NOMO-1 (cell line): ENCODE measurements around the gene STIP1.

Experiments used
- DNase-seq, 2 experiments: peaks; one replicate each; lab custom pipeline; 2025; ENCODE audit not compliant: unreplicated experiment in 2 of 2; lab: John Stamatoyannopoulos, UW

Gene STIP1

GRCh38 chr11:64248578-64248977 lies 62.6 kb downstream of the STIP1 start:
- DNase-seq = no peak

DNA sequence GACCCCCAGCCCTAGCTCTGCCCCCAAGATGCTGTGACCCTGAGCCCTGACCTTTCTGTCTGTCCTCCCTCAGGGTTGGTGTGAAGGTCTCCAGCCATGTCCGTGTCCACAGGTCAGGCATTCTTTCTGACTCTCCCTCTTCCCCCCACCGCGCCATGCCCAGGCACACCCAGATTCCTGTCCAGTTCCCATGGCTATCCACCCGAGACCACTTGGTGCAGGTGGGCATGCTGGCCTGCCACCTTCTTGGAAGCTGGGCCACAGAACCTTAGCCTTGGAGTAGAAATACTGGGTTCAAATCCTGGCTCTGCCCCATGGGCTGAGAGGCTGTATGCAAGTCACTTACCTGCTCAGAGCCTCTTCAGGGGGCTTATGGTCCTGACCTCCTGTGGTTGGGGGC lies 63.1 kb downstream of the STIP1 start:
- DNase-seq = no peak

DNA sequence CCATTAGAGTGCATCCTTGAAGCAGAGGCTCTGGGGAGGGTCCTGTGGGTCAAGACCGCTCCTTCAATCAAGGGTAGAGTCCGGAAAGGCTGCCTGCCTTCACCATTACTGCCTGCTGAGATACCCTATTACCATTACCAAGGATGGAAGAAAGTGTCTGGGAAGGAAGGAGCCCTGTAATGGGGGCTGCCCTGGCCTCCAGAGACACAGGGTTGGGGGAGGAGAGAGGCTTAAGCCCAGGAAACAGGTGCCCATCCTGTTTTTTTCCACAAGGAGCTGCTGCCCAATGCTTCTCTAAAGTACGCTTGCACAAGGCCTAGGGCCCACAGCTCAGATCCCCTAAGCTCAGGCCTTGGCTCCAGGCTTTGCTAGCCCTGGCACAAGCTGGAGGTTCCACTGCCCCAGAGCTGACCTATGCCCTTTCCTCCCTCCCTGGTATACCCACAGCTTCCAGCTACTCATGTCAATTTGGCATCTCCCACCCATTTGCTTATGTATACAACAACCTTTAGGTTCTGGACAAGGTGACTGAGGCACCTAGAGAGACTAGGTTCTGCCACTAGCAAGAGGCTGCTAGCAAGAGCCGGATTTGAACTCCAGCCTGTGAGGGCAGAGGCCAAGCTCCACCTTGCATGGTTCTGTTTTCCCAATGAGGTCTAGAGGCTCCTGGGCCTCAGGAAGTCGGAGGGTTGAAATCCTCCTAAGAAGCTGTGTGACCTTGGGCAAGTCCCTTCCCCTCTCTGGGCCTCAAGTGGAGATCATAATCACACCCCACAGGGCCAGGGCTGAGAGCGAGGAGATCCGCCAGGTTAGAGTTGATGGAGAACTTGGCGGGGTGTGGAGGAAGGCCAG lies 63.8 kb downstream of the STIP1 start:
- DNase-seq = no peak

DNA sequence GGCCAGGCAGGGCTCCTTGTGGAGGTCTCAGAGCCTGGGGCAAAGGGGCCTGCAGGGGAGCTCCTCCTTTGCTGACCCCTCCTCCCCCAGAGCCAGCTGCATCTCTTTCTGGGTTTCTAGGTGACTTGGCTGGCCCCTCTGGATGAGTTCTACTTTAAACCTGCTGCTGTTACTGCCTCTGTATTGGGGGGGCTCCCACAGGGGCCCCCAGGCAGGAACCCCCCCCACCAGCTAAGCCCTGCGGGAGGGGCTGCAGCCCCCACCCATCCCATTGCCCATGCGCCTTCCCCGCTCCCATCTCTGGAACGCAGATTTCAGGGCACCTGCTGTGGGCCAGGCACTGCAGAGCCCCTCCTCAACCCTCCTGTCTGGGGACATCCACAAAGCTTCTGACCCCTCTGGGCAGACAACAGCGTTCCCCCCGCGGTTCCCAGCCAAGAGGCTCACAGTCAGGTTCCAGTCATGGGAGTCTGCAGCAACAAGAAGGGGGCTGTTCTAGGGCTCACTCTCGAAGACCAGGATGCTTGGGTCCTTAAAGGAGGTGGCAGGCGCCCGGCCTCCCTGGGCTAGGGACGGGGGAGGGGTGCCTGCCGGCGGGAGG lies 64.5 kb downstream of the STIP1 start:
- DNase-seq = no peak

DNA sequence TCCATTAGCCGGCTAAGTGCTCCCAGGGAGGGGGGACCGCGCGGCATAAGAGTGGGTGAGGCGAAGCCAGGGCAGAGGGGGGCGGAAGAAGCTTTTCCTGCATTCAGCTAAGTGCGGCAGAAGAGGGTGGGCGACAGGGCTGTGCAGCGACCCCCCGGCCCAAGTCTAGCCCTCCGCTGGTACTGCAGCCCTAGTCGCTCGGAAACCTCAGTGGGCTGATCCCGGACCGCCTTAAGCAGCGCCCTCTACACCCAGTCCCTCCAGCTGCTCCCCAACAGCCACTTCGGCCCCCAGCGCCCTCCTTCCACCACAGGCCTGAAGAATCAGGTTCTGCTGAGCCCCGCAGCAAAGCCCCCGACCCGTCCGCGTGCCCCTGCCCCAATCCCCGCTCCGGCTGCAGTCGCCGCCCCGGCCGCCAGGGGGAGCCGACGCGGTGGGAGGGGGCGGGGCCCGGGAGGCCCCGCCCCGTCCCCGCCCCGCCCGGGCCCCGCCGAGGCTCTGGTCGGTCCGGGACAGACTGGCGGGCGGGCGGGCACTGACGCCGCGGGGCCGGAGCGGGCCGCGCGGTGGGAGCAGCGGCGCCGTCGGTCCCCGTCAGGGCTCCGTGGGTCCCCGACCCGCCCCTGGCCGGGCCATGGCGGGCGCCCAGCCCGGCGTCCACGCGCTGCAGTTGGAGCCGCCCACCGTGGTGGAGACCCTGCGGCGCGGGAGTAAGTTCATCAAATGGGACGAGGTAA lies 65.2 kb downstream of the STIP1 start, which contains the start of gene PLCB3:
Gene PLCB3, plus strand, starts transcription at position 515 of the 737 bp plus-strand sequence. Its CDS starts 120 bp downstream, at position 635.
- DNase-seq = peak; percentile 47 to 48

DNA sequence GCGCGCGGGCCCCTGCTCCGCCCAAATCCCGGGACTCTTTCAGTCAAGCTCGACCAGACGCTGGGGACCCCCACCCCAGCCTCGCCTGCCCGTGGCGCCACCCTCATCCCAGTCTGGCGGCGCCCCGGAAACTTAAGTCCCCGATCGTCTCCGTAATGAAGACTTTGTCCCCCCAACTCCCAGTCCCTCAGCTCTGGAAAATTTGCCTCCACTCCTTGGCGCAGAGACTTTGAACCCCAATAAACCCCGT lies 65.7 kb downstream of the STIP1 start:
- no peak for DNase-seq

GRCh38 chr11:64252003-64252872 lies 66.3 kb downstream of the STIP1 start:
- DNase-seq = no peak

DNA sequence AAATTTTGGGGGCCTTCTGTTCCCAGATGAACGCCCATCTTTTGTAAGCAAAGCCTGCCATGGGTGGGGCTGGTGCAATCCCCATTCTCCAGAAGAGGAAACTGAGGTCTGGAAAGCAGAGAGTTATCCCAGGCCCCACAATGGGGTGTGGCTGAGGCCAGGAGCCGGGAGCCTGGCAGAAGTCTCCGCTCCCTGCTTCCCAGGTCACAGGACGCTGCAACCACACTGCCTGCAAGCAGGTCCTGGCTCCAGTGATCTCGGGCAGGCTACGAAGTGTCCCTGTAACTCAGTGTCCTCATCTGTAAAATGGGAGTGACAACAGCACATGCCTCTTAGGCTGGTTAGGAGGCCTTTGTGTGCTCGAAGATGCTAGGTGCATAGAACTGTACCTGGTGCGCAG lies 67.1 kb downstream of the STIP1 start:
- no peak for DNase-seq

DNA sequence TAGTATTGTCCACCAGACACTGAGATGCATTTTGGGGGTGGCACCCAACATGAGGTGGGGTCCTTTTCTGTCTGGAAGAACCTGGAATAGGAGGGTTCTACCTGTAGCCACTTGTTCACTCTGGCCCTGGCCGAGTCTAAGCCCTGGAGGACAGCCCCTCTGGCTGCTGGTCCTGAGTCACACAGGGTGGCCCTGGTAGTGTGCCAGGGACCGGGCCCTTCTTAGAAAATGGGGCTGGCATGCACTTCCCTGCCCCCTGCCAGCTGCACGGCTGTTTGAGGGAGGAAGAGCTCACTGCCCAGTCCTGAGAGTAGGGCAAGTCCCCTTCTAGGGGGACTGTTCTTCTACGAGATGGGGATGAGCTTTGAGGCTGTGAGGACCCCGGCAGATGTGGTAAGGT lies 67.5 kb downstream of the STIP1 start:
- DNase-seq = no peak
